K562 (cell line): ENCODE data around the gene CARD14. TPM values are rescaled to one million over a fixed set of nuclear protein-coding genes. Genes with fewer than 3 reads are reported as not detected.

Source experiments
- ATAC-seq: fragments of 200-7000 bp; cut with Tn5 transposase; 3 replicates; pipeline ENCODE4 v1.9.1; 2020; ENCODE audit warnings: moderate library complexity
- BruUV-seq: library from RNA; stranded (reverse); fragments of 400-500 nt; replicated peaks from 2 replicates; lab custom pipeline; 2021; lab: Mats Ljungman, UMichigan
- CTCF ChIA-PET: fragments of 300-600 bp; formaldehyde crosslinking; extraction: SDS; loops from one replicate; lab custom pipeline; 2021; ENCODE audit warnings: low intra/inter-chr PET ratio; lab: Yijun Ruan, JAX
- POLR2A ChIA-PET: fragments of 300-600, 350-650 bp; sonication (Branson Sonifier 250); formaldehyde crosslinking; extraction: SDS; loops from one replicate; lab custom pipeline; 2021; ENCODE audit warnings: antibody characterized with exemption, inconsistent platforms; lab: Yijun Ruan, JAX
- DNase-seq, 4 experiments: peaks; one replicate each; pipeline versions ENCODE4 v3.0.0 to v3.0.0-alpha.2; 2011 to 2018; ENCODE audit warnings: low spot score in 3 of 4, mixed read lengths in 3 of 4; ENCODE audit errors: extremely low read depth in 1 of 4
- FAIRE-seq: peaks from 2 replicates; lab custom pipeline; 2011; peaks lifted over from hg19 to GRCh38; lab: Jason Lieb, UNC
- H2AFZ ChIP-seq: 2 replicates; pipeline ENCODE4 v1.6.0; 2011; ENCODE audit warnings: low read depth, low read length, control low read depth, inconsistent platforms
- H3K27ac ChIP-seq: fragments of 200-600 bp; 3 replicates; pipeline ENCODE4 v1.8.0; 2011; ENCODE audit warnings: low read depth, mild to moderate bottlenecking, control low read depth, inconsistent platforms, low read length, moderate library complexity, mixed read lengths; ENCODE audit errors: extremely low read depth
- H3K27me3 ChIP-seq, 2 experiments: fragments of 300-600 bp in 1 of 2; 2 replicates in 1 of 2; 3 replicates in 1 of 2; pipeline versions ENCODE4 v1.6.0 to v1.8.0; 2011; ENCODE audit warnings: inconsistent platforms in 2 of 2, low read length in 2 of 2, mild to moderate bottlenecking in 1 of 2, mixed read lengths in 1 of 2, moderate library complexity in 1 of 2; ENCODE audit not compliant: control insufficient read depth in 2 of 2, insufficient read depth in 2 of 2
- H3K36me3 ChIP-seq: fragments of 300-600 bp; 3 replicates; pipeline ENCODE4 v1.8.0; 2011; ENCODE audit warnings: mild to moderate bottlenecking, low read length, inconsistent platforms; ENCODE audit not compliant: control insufficient read depth, insufficient read depth
- H3K4me1 ChIP-seq, 2 experiments: fragments of 200-600 bp in 1 of 2; replicated peaks in 1 of 2; 2 replicates in 1 of 2; 3 replicates in 1 of 2; pipeline versions ENCODE4 v1.5.1 to v1.8.0; 2011; ENCODE audit warnings: inconsistent platforms in 2 of 2, low read length in 2 of 2, mild to moderate bottlenecking in 1 of 2, mixed read lengths in 1 of 2, moderate library complexity in 1 of 2; ENCODE audit not compliant: control insufficient read depth in 2 of 2, insufficient read depth in 2 of 2
- H3K4me2 ChIP-seq: 2 replicates; pipeline ENCODE4 v1.6.1; 2011; ENCODE audit warnings: low read length, control low read depth, inconsistent platforms, mixed read lengths; ENCODE audit not compliant: insufficient read depth
- H3K4me3 ChIP-seq: fragments of 200-600 bp; sonication (generic), shearing (Covaris generic); 2 replicates; pipeline ENCODE4 v1.5.1; 2016; ENCODE audit warnings: control low read depth, inconsistent platforms
- H3K79me2 ChIP-seq: fragments of 200-600 bp; 3 replicates; pipeline ENCODE4 v1.8.0; 2011; ENCODE audit warnings: low read length, inconsistent platforms; ENCODE audit not compliant: control insufficient read depth, insufficient read depth
- H3K9ac ChIP-seq, 2 experiments: 2 replicates each; pipeline versions ENCODE4 v1.6.0 to v1.6.1; 2011; ENCODE audit warnings: low read depth in 2 of 2, low read length in 2 of 2, control low read depth in 1 of 2, inconsistent platforms in 1 of 2, mild to moderate bottlenecking in 1 of 2, mixed read lengths in 1 of 2; ENCODE audit not compliant: insufficient read depth in 1 of 2
- H3K9me1 ChIP-seq: one replicate; pipeline ENCODE4 v1.6.0; 2011; ENCODE audit warnings: inconsistent platforms, mild to moderate bottlenecking, low read length, moderate library complexity; ENCODE audit not compliant: control insufficient read depth, insufficient read depth
- H3K9me3 ChIP-seq: replicated peaks from 2 replicates; pipeline ENCODE4 v1.5.1; 2011; ENCODE audit warnings: low read depth, low read length, inconsistent platforms; ENCODE audit not compliant: control insufficient read depth, insufficient read depth
- H4K20me1 ChIP-seq: replicated peaks from 2 replicates; pipeline ENCODE4 v1.6.1; 2011; ENCODE audit warnings: low read length, inconsistent platforms, mixed read lengths; ENCODE audit not compliant: control insufficient read depth, insufficient read depth
- EZH2 ChIP-seq: IDR thresholded peaks from 2 replicates; pipeline ENCODE4 v1.6.1; 2012; ENCODE audit warnings: low read depth, mild to moderate bottlenecking, inconsistent platforms, low read length, borderline replicate concordance
- HEY1 ChIP-seq: fragments of 250-450 bp; sonication (Bioruptor Pico); IDR thresholded peaks from 2 replicates; pipeline ENCODE4 v1.5.0; 2020; ENCODE audit warnings: mild to moderate bottlenecking, moderate library complexity, borderline replicate concordance
- IRF1 ChIP-seq: sonication (generic); formaldehyde crosslinking; IDR thresholded peaks from 2 replicates; pipeline ENCODE4 v1.8.0; 2022; ENCODE audit warnings: missing genetic modification reagents, mild to moderate bottlenecking, borderline replicate concordance
- NCOA6 ChIP-seq: fragments of 450-650 bp; IDR thresholded peaks from 2 replicates; pipeline ENCODE4 v1.6.1; 2017; ENCODE audit warnings: mild to moderate bottlenecking
- SRF ChIP-seq, 2 experiments: fragments of 250-450, 450-650 bp in 1 of 2; sonication (Bioruptor Pico) in 1 of 2; sonication (generic) in 1 of 2; formaldehyde crosslinking; IDR thresholded peaks; 2 replicates each; pipeline versions ENCODE4 v1.5.0 to v1.5.1; 2020 to 2022; ENCODE audit warnings: mild to moderate bottlenecking in 1 of 2, missing genetic modification reagents in 1 of 2
- TCF3 ChIP-seq: sonication (generic); formaldehyde crosslinking; IDR thresholded peaks from 2 replicates; pipeline ENCODE4 v1.4.0; 2020; ENCODE audit warnings: mild to moderate bottlenecking, missing genetic modification reagents
- TEAD2 ChIP-seq: fragments of 450-650 bp; IDR thresholded peaks from 2 replicates; pipeline ENCODE4 v1.6.1; 2016; ENCODE audit warnings: missing genetic modification characterization, control low read depth, missing compliant biosample characterization
- ZFP36 ChIP-seq: fragments of 150-350 bp; IDR thresholded peaks from 2 replicates; pipeline ENCODE4 v1.6.1; 2018; ENCODE audit warnings: low read length, low read depth; ENCODE audit not compliant: partially characterized antibody
- ZNF695 ChIP-seq: fragments of 450-650 bp; formaldehyde crosslinking; IDR thresholded peaks from 2 replicates; pipeline ENCODE4 v1.4.0; 2020; ENCODE audit warnings: mild to moderate bottlenecking, moderate library complexity
- WGBS: fragments of 100-300 bp; shearing (Covaris generic); methylation state at CpG from one replicate; pipeline ENCODE4 v1.1.6; 2016; ENCODE audit warnings: low coverage, mixed read lengths; ENCODE audit not compliant: insufficient coverage; ENCODE audit errors: missing lambda C conversion rate; 5-methylcytosine and 5-hydroxymethylcytosine counted together
- in situ Hi-C: fragments of 300-500 bp; cut with MboI; formaldehyde crosslinking; loops from 4 replicates; pipeline ENCODE4 v1.15.0; 2018; ENCODE audit warnings: inconsistent platforms, mixed read lengths
- intact Hi-C: fragments of 100-400 bp; cut with micrococcal nuclease; formaldehyde crosslinking; loops from 2 replicates; pipeline ENCODE4 v1.14.2; 2022
- polyA plus RNA-seq, 8 experiments: library from polyadenylated mRNA; depleted of rRNA in 4 of 8; stranded (reverse) in 5 of 8; unstranded in 3 of 8; fragments of >200 nt; fragmentation: Nextera tagmentation in 2 of 8; fragmentation: Illumina TruSeq in 1 of 8; extraction: Ambion mirVana in 2 of 8; extraction: Trizol in 1 of 8; gene quantifications; 2 replicates each; pipeline versions ENCODE4 v1.2.1 to v1.2.3, GENCODE V29; 2011 to 2014; ENCODE audit warnings: inconsistent platforms in 1 of 8, missing spikeins in 1 of 8
- total RNA-seq, 7 experiments: library from RNA; depleted of rRNA in 6 of 7; stranded (reverse); fragments of >200 nt in 6 of 7; fragmentation: Illumina TruSeq in 2 of 7; extraction: Trizol in 2 of 7; gene quantifications; 2 replicates each; pipeline versions ENCODE4 v1.2.1 to v1.2.3, GENCODE V29; 2011 to 2021; ENCODE audit warnings: low replicate concordance in 1 of 7
- TF ChIP-seq, protein P1 (sequence below): sonication (generic); formaldehyde crosslinking; IDR thresholded peaks from 2 replicates; pipeline ENCODE4 v1.8.1; 2022; ENCODE audit warnings: missing genetic modification reagents

The CARD14 gene
- total and polyA plus RNA-seq, 9 of the 15 experiments (the other 6 are each of a cell fraction or from before 2014, with no cell fraction given) = not detected

- BruUV-seq = no TSS peak
- Histone ChIP-seq H3K4me1 (peaks cover 0 to 25% of the 10 kb centered on the region in 2 experiments; a peak in 3 of 5 replicates), H4K20me1 (no peaks in the 10 kb centered on the region), H3K36me3 (no peaks in the 10 kb centered on the region), H3K4me2 (no peak overlapping the region), H3K27me3 (peaks cover 76 to 95% of the 10 kb centered on the region in 2 experiments), H3K79me2 (no peaks in the 10 kb centered on the region), H3K27ac (no peak overlapping the region), H3K4me3 (no peak overlapping the region), H3K9me3 (no peaks in the 10 kb centered on the region; the same call in 1 of the 2 replicates), H3K9ac (peak overlapping the region in 1 of 2 experiments; percentile 36; a peak in 2 of 4 replicates), H3K9me1 (no peaks in the 10 kb centered on the region), H2AFZ (no peak overlapping the region)
- ATAC-seq (no peak), DNase-seq (no peak), FAIRE-seq (no peak)
- WGBS = 10% methylated on average over 21 of the region's 23 CpGs
- in situ Hi-C loops (loop anchor here (10.0 kb wide), 1 partner anchor 795 kb away; no protein-coding TSS in a partner anchor), intact Hi-C loops (loop anchor here (5.0 to 10.0 kb wide), 2 partner anchors 85 to 107 kb away; partner anchors contain the start of gene GAA)
- ChIA-PET POLR2A (no interaction called here), CTCF (no interaction called here)
- 0 out of 2 replicates have a peak, but pooled peaks have one; percentile 36 for TF ChIP-seq EZH2
- no peak for TF ChIP-seq TEAD2 (tag)
Measured at GRCh38 chr17:80189611-80190010, 19.8 kb downstream of the CARD14 start.

- 10% methylated on average over 7 of the region's 10 CpGs for WGBS
- Histone ChIP-seq H4K20me1 (no peaks in the 10 kb centered on the region), H3K9ac (no peak overlapping the region), H3K4me1 (peaks cover 0 to 31% of the 10 kb centered on the region in 2 experiments; a peak in 3 of 5 replicates), H3K4me2 (no peak overlapping the region), H3K9me1 (no peaks in the 10 kb centered on the region), H3K4me3 (no peak overlapping the region), H3K79me2 (no peaks in the 10 kb centered on the region), H3K27ac (no peak overlapping the region), H3K36me3 (no peaks in the 10 kb centered on the region), H3K27me3 (peaks cover 78 to 100% of the 10 kb centered on the region in 2 experiments), H3K9me3 (no peaks in the 10 kb centered on the region; the same call in 1 of the 2 replicates), H2AFZ (no peak overlapping the region)
- ChIA-PET POLR2A (interaction anchor here (0.6 to 1.3 kb wide), 4 partner anchors 10 to 109 kb away, joined by 4 to 5 read pairs (median 4); no protein-coding TSS in a partner anchor), CTCF (no interaction called here)
- intact Hi-C loops (loop anchor here (5.0 kb wide), 1 partner anchor 108 kb away; no protein-coding TSS in a partner anchor), in situ Hi-C loops (loop anchor here (10.0 kb wide), 1 partner anchor 794 kb away; no protein-coding TSS in a partner anchor)
- BruUV-seq = no TSS peak
- FAIRE-seq = no peak
- no peak for TF ChIP-seq SRF (CRISPR knock-in tag; IDR thresholded peaks at IDR 0.05)
- TF ChIP-seq NCOA6 = no peak
- no peak for TF ChIP-seq ZFP36
- TF ChIP-seq IRF1 = no peak
- TF ChIP-seq HEY1 (CRISPR knock-in tag) = no peak
- TF ChIP-seq, protein P1, sequence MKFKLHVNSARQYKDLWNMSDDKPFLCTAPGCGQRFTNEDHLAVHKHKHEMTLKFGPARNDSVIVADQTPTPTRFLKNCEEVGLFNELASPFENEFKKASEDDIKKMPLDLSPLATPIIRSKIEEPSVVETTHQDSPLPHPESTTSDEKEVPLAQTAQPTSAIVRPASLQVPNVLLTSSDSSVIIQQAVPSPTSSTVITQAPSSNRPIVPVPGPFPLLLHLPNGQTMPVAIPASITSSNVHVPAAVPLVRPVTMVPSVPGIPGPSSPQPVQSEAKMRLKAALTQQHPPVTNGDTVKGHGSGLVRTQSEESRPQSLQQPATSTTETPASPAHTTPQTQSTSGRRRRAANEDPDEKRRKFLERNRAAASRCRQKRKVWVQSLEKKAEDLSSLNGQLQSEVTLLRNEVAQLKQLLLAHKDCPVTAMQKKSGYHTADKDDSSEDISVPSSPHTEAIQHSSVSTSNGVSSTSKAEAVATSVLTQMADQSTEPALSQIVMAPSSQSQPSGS (CRISPR knock-in tag) = no peak
- TF ChIP-seq TCF3 (CRISPR knock-in tag) = no peak
- no peak for TF ChIP-seq ZNF695 (CRISPR knock-in tag)
- DNase-seq = no peak
- no peak for ATAC-seq
Measured at GRCh38 chr17:80190716-80191115, 20.9 kb downstream of the CARD14 start.
